Neural progenitor cell (in vitro differentiated cells): ENCODE measurements around the gene FSCN2. TPM values are rescaled to one million over a fixed set of nuclear protein-coding genes. Genes with fewer than 3 reads are reported as not detected.
A peak's percentile ranks its signal among the peaks of the same experiment; 100 is the strongest.

Experiments
- DNase-seq: peaks from one replicate; pipeline ENCODE4 v3.0.0-alpha.2; 2016; ENCODE audit warnings: low spot score
- H2AFZ ChIP-seq: fragments of 200-600 bp; sonication (generic); replicated peaks from 2 replicates; pipeline ENCODE4 v1.6.1; 2016; ENCODE audit warnings: antibody characterized with exemption
- H3F3A ChIP-seq: fragments of 200-600 bp; sonication (generic); 2 replicates; pipeline ENCODE4 v1.6.1; 2016; ENCODE audit warnings: antibody characterized with exemption, low read depth
- H3K27ac ChIP-seq: fragments of 200-600 bp; sonication (generic); 2 replicates; pipeline ENCODE4 v1.5.1; 2016; ENCODE audit warnings: mild to moderate bottlenecking
- H3K27me3 ChIP-seq: fragments of 200-600 bp; sonication (generic); 2 replicates; pipeline ENCODE4 v1.6.1; 2016; ENCODE audit warnings: mild to moderate bottlenecking, moderate library complexity
- H3K36me3 ChIP-seq: fragments of 200-600 bp; sonication (generic); 2 replicates; pipeline ENCODE4 v1.5.1; 2016
- H3K4me1 ChIP-seq: fragments of 200-600 bp; sonication (generic); 2 replicates; pipeline ENCODE4 v1.6.1; 2016; ENCODE audit warnings: mixed run types
- H3K4me2 ChIP-seq: fragments of 200-600 bp; sonication (generic); 2 replicates; pipeline ENCODE4 v1.6.1; 2016
- H3K4me3 ChIP-seq: fragments of 200-600 bp; sonication (generic); 2 replicates; pipeline ENCODE4 v1.5.1; 2016
- H3K79me2 ChIP-seq: fragments of 200-600 bp; sonication (generic); 2 replicates; pipeline ENCODE4 v1.6.1; 2016; ENCODE audit warnings: low read depth
- H3K9ac ChIP-seq: fragments of 200-600 bp; sonication (generic); 2 replicates; pipeline ENCODE4 v1.6.1; 2016
- H3K9me3 ChIP-seq: fragments of 200-600 bp; sonication (generic); 2 replicates; pipeline ENCODE4 v1.5.1; 2016; ENCODE audit warnings: low read depth
- H4K20me1 ChIP-seq: fragments of 200-600 bp; sonication (generic); 2 replicates; pipeline ENCODE4 v1.6.1; 2016; ENCODE audit warnings: low read depth
- H3K27ac Mint-ChIP-seq: 3 replicates; pipeline ENCODE4 v1.8.0; 2021; ENCODE audit warnings: mixed read lengths
- H3K27me3 Mint-ChIP-seq: 2 replicates; pipeline ENCODE4 v1.8.0; 2022; ENCODE audit warnings: low read depth, mild to moderate bottlenecking, inconsistent platforms, moderate library complexity, mixed read lengths; ENCODE audit not compliant: insufficient read depth
- H3K36me3 Mint-ChIP-seq: 3 replicates; pipeline ENCODE4 v1.8.0; 2021; ENCODE audit warnings: mixed read lengths
- H3K4me1 Mint-ChIP-seq: 3 replicates; pipeline ENCODE4 v1.8.0; 2021; ENCODE audit warnings: mixed read lengths
- H3K4me3 Mint-ChIP-seq: 3 replicates; pipeline ENCODE4 v1.8.0; 2021; ENCODE audit warnings: mild to moderate bottlenecking, moderate library complexity, mixed read lengths
- H3K9me3 Mint-ChIP-seq: 3 replicates; pipeline ENCODE4 v1.8.0; 2020; ENCODE audit warnings: mixed read lengths
- EZH2 ChIP-seq: fragments of 200-600 bp; sonication (generic); IDR thresholded peaks from 2 replicates; pipeline ENCODE4 v1.6.1; 2017; ENCODE audit warnings: antibody characterized with exemption, mild to moderate bottlenecking, moderate library complexity
- EZH2phosphoT487 ChIP-seq: fragments of 200-600 bp; sonication (generic); IDR thresholded peaks from 2 replicates; pipeline ENCODE4 v1.6.1; 2017; ENCODE audit warnings: antibody characterized with exemption
- total RNA-seq: library from RNA; depleted of rRNA; stranded (reverse); fragments of >200 nt; gene quantifications from 2 replicates; pipeline ENCODE4 v1.2.3, GENCODE V29; 2015; ENCODE audit warnings: low replicate concordance
- TF ChIP-seq, protein P1 (sequence below): fragments of 200-600 bp; sonication (generic); IDR thresholded peaks from 2 replicates; pipeline ENCODE4 v1.5.1; 2017; ENCODE audit warnings: antibody characterized with exemption, mild to moderate bottlenecking

FSCN2 gene
- total RNA-seq, 1 donor from 2014 or later, result not detected

DNA sequence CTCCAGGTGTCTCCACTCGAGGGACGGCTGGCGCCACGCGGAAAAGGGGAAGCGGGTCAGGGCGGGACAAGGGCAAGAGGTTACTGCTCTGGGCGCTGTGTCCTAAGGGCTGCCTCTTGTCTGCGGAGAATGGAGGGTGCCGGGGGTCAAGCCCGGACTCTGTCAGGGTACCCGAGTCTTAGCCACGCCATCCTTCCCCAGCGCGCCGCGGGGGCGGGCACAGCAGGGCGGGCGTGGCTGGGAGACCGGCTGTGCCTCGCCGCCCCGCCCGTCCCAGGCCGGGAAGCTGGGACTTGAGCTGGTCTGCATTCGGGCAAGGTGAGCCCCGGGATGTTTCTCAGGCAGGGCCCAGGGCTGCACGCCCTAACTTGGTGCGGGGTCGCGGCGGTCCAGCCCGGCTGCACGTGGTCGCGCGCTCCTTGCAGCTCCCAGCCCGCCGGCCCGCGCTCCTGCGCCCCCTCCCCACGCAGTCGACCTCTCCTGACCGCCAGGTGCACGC lies 9.3 kb upstream of the FSCN2 start:
- H3K4me2 ChIP-seq, result peak overlapping the region; percentile 79
- no peak overlapping the region for H2AFZ ChIP-seq
- H3K4me1 Mint-ChIP-seq, result peaks cover 44% of the 10 kb centered on the region
- H3K27me3 Mint-ChIP-seq, result peaks cover 14% of the 10 kb centered on the region
- peaks cover 36% of the 10 kb centered on the region for H3K4me1 ChIP-seq
- peaks cover 10% of the 10 kb centered on the region for H3K79me2 ChIP-seq
- H3K9me3 ChIP-seq, result no peaks in the 10 kb centered on the region
- no peak overlapping the region for H3K27ac Mint-ChIP-seq
- TF ChIP-seq EZH2 (peak; percentile 70), EZH2phosphoT487 (peak; percentile 62)
- TF ChIP-seq, protein P1, sequence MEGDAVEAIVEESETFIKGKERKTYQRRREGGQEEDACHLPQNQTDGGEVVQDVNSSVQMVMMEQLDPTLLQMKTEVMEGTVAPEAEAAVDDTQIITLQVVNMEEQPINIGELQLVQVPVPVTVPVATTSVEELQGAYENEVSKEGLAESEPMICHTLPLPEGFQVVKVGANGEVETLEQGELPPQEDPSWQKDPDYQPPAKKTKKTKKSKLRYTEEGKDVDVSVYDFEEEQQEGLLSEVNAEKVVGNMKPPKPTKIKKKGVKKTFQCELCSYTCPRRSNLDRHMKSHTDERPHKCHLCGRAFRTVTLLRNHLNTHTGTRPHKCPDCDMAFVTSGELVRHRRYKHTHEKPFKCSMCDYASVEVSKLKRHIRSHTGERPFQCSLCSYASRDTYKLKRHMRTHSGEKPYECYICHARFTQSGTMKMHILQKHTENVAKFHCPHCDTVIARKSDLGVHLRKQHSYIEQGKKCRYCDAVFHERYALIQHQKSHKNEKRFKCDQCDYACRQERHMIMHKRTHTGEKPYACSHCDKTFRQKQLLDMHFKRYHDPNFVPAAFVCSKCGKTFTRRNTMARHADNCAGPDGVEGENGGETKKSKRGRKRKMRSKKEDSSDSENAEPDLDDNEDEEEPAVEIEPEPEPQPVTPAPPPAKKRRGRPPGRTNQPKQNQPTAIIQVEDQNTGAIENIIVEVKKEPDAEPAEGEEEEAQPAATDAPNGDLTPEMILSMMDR, result no peak
- no peak overlapping the region for H3K9ac ChIP-seq
- H4K20me1 ChIP-seq, result peaks cover 53% of the 10 kb centered on the region
- H3K27ac ChIP-seq, result no peak overlapping the region
- H3K27me3 ChIP-seq, result peaks cover 88% of the 10 kb centered on the region
- peak; percentile 48 for DNase-seq
- H3K36me3 ChIP-seq, result no peaks in the 10 kb centered on the region
- H3K4me3 ChIP-seq, result peak overlapping the region; percentile 43
- peaks cover 51% of the 10 kb centered on the region for H3F3A ChIP-seq
- no peaks in the 10 kb centered on the region for H3K36me3 Mint-ChIP-seq
- H3K9me3 Mint-ChIP-seq, result no peaks in the 10 kb centered on the region
- peak overlapping the region; percentile 58 for H3K4me3 Mint-ChIP-seq

DNA sequence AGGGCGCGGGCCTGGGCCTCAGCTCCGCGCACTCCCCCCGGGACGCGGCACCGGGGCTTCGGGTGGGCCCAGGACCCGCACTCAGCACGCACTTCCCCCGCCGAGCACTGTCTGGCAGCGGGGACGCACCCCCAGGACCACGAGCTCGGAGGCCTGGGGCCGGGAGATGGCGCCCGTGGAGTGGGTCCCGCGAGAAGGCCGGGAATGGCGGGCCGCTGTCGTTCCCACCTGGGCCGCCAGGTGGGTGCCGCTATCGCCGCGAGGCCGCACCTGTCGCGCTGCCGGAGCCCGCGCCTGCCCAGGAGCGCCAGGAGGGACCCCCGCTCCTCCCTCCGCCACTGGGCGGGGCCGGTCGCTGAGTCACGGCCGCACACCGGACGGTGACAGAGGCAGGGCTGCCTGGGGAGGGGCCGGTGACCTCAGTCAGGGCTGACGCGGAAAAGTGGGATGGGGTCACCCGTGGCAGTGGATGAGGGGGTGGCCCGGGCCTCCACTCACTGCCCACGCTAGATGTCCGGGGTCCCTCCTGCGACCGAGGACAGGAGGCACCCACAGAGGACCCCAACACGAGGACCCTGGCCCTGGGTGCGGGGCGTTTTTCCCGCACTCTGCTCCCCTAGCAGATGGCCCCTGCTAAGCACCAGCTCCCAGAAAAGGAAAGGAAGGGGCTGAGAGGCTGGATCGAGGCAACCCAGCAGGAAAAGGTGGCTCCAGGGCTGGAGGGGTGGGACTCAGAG lies 8.7 kb upstream of the FSCN2 start:
- Histone ChIP-seq H3K4me3 (peak overlapping the region; percentile 43), H3K9me3 (no peaks in the 10 kb centered on the region), H3K9ac (no peak overlapping the region), H2AFZ (no peak overlapping the region), H3K4me2 (peak overlapping the region; percentile 79), H3K36me3 (no peaks in the 10 kb centered on the region), H3K79me2 (peaks cover 10% of the 10 kb centered on the region), H3K4me1 (peaks cover 36% of the 10 kb centered on the region), H3K27ac (no peak overlapping the region), H3F3A (peaks cover 44% of the 10 kb centered on the region), H3K27me3 (peaks cover 82% of the 10 kb centered on the region), H4K20me1 (peaks cover 53% of the 10 kb centered on the region)
- peak overlapping the region; percentile 27 for H3K4me3 Mint-ChIP-seq
- no peak overlapping the region for H3K27ac Mint-ChIP-seq
- TF ChIP-seq EZH2 (peak; percentile 81), EZH2phosphoT487 (peak; percentile 76)
- TF ChIP-seq, protein P1, result peak; percentile 36
- DNase-seq, result peak; percentile 70
- H3K36me3 Mint-ChIP-seq, result no peaks in the 10 kb centered on the region
- peaks cover 44% of the 10 kb centered on the region for H3K4me1 Mint-ChIP-seq
- peaks cover 15% of the 10 kb centered on the region for H3K27me3 Mint-ChIP-seq
- no peaks in the 10 kb centered on the region for H3K9me3 Mint-ChIP-seq

DNA sequence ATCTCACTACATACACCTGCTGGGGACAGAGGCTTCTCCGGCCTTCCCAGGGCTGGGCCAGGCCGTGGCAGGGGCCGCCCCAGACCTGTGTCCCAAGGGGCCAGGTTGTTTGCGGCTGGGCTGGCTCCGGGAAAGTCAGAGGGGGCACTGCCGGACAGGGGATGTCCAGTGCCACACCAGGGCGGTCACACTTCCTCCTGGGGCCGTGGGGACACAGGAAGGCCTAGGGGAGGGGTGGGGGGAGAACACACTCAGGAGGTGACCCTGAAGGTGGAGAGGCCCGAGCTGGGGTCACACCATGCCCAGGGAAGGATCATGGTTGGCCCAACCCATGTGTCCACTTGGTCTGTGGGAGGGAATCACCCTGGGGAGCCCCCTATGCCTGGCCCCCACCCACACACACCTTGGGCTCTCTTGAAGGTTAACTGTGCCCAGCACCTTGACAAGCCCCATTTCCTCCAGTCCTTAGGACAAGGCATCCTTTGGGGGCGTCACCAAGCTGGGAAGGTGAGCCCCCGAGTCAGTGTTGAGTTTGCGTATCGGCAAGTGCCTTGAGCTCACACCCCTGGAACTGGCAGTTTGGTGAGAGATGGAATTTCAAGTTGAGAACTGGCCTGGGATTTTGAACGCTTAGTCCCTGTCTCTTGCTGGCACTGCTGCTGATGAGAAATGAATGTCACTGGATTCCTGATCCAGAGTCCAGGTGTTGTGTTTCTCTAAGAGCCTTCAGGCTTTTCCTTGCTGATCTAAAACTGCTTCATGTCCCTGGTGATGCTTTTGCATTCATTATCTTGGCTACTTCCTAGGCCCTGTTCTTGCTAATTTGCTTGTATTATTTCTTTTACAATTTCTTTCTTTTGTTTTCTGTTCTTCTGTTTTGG lies 7.9 kb upstream of the FSCN2 start:
- H3K9me3 ChIP-seq, result no peaks in the 10 kb centered on the region
- H4K20me1 ChIP-seq, result peaks cover 53% of the 10 kb centered on the region
- peaks cover 18% of the 10 kb centered on the region for H3K27me3 Mint-ChIP-seq
- H2AFZ ChIP-seq, result no peak overlapping the region
- H3K4me3 ChIP-seq, result peak overlapping the region; percentile 43
- H3K27ac Mint-ChIP-seq, result no peak overlapping the region
- H3K4me3 Mint-ChIP-seq, result peak overlapping the region; percentile 17
- peak overlapping the region; percentile 79 for H3K4me2 ChIP-seq
- peaks cover 36% of the 10 kb centered on the region for H3K4me1 ChIP-seq
- peaks cover 8% of the 10 kb centered on the region for H3K79me2 ChIP-seq
- H3F3A ChIP-seq, result peaks cover 38% of the 10 kb centered on the region
- peaks cover 43% of the 10 kb centered on the region for H3K4me1 Mint-ChIP-seq
- H3K9me3 Mint-ChIP-seq, result no peaks in the 10 kb centered on the region
- no peak overlapping the region for H3K27ac ChIP-seq
- no peaks in the 10 kb centered on the region for H3K36me3 Mint-ChIP-seq
- no peak overlapping the region for H3K9ac ChIP-seq
- DNase-seq, result peak; percentile 7
- peaks cover 80% of the 10 kb centered on the region for H3K27me3 ChIP-seq
- TF ChIP-seq, protein P1, result no peak
- no peak for TF ChIP-seq EZH2phosphoT487
- no peak for TF ChIP-seq EZH2
- H3K36me3 ChIP-seq, result no peaks in the 10 kb centered on the region
